RCC 7860 (cell line): ENCODE results near the gene TNFRSF18.
"Not testable (repeated sequence)": the region's sequence is repeated elsewhere in the genome, so short reads cannot be mapped to it uniquely, and the experiment has no call there.

Experiments used
- DNase-seq: peaks from one replicate; pipeline ENCODE4 v3.0.0-alpha.2; 2015; ENCODE audit warnings: low spot score
- FAIRE-seq: peaks from 2 replicates; lab custom pipeline; 2012; peaks lifted over from hg19 to GRCh38; lab: Jason Lieb, UNC

The TNFRSF18 gene

GRCh38 chr1:1199141-1199960 is 7.0 kb downstream of the TNFRSF18 start:
- DNase-seq (no peak), FAIRE-seq (no peak)

- no peak for FAIRE-seq
- DNase-seq = no peak
These were observed 7.8 kb downstream of the TNFRSF18 start for GRCh38 chr1:1198423-1199140.

- DNase-seq (no peak), FAIRE-seq (no peak)
These were observed 8.6 kb downstream of the TNFRSF18 start for GRCh38 chr1:1197551-1198422.

GRCh38 chr1:1197188-1197500 is 9.2 kb downstream of the TNFRSF18 start:
- FAIRE-seq = no peak

GRCh38 chr1:1196431-1197187 is 9.8 kb downstream of the TNFRSF18 start:
- no peak for DNase-seq
- no peak for FAIRE-seq

More at GRCh38 chr1:1197188-1197500, 9.2 kb downstream of the TNFRSF18 start:
- no peak for DNase-seq

GRCh38 chr1:1195726-1196125 is 10.7 kb downstream of the TNFRSF18 start:
- not testable (repeated sequence) for DNase-seq

GRCh38 chr1:1194723-1195122 is 11.7 kb downstream of the TNFRSF18 start:
- FAIRE-seq (no peak), DNase-seq (no peak)

More at GRCh38 chr1:1195726-1196125, 10.7 kb downstream of the TNFRSF18 start:
- FAIRE-seq = not testable (repeated sequence)

- FAIRE-seq (no peak), DNase-seq (no peak)
These were observed 14.7 kb downstream of the TNFRSF18 start for GRCh38 chr1:1191734-1192133.

- no peak for DNase-seq
- no peak for FAIRE-seq
These were observed 17.3 kb downstream of the TNFRSF18 start for GRCh38 chr1:1189111-1189510.

GRCh38 chr1:1187938-1188337 is 18.5 kb downstream of the TNFRSF18 start:
- no peak for FAIRE-seq

GRCh38 chr1:1185101-1185765 is 21.2 kb downstream of the TNFRSF18 start:
- DNase-seq (no peak), FAIRE-seq (no peak)

More at GRCh38 chr1:1187938-1188337, 18.5 kb downstream of the TNFRSF18 start:
- DNase-seq = no peak

- FAIRE-seq = no peak
- no peak for DNase-seq
These were observed 22.3 kb downstream of the TNFRSF18 start for GRCh38 chr1:1183833-1184775.

GRCh38 chr1:1183221-1183747 is 23.1 kb downstream of the TNFRSF18 start:
- DNase-seq = no peak
- no peak for FAIRE-seq

- DNase-seq (no peak), FAIRE-seq (no peak)
These were observed 23.7 kb downstream of the TNFRSF18 start for GRCh38 chr1:1182491-1183220.

- no peak for FAIRE-seq
- no peak for DNase-seq
These were observed 24.4 kb downstream of the TNFRSF18 start for GRCh38 chr1:1181938-1182410.

- FAIRE-seq = no peak
- DNase-seq = no peak
These were observed 25.1 kb downstream of the TNFRSF18 start for GRCh38 chr1:1181129-1181937.
